Stomach smooth muscle (tissue), 2 donors: ENCODE measurements around the gene SPAG9.
A peak's percentile ranks its signal among the peaks of the same experiment; 100 is the strongest.

ENCODE experiments used
- H3K27ac ChIP-seq: one replicate; pipeline ENCODE4 v1.7.0; 2013; ENCODE audit warnings: mild to moderate bottlenecking, low read length, inconsistent platforms
- H3K27me3 ChIP-seq, 2 donors: one replicate each; pipeline ENCODE4 v1.7.0; 2013; ENCODE audit warnings: low read length in 2 of 2; ENCODE audit not compliant: insufficient read depth in 2 of 2, control insufficient read depth in 1 of 2
- H3K36me3 ChIP-seq, 2 donors: one replicate each; pipeline ENCODE4 v1.7.0; 2013; ENCODE audit warnings: low read length in 2 of 2; ENCODE audit not compliant: control insufficient read depth in 2 of 2, insufficient read depth in 2 of 2
- H3K4me1 ChIP-seq: one replicate; pipeline ENCODE4 v1.7.0; 2013; ENCODE audit warnings: low read length; ENCODE audit not compliant: control insufficient read depth, insufficient read depth
- H3K4me3 ChIP-seq, 2 donors: one replicate each; pipeline ENCODE4 v1.7.0; 2013; ENCODE audit warnings: low read length in 2 of 2
- H3K9ac ChIP-seq, 2 donors: one replicate each; pipeline ENCODE4 v1.7.0; 2013; ENCODE audit warnings: low read length in 2 of 2, mild to moderate bottlenecking in 1 of 2
- H3K9me3 ChIP-seq, 2 donors: one replicate each; pipeline ENCODE4 v1.7.0; 2013; ENCODE audit warnings: low read length in 2 of 2; ENCODE audit not compliant: control insufficient read depth in 2 of 2
- donor health status: healthy.
- donor health status: Pancreatic carcinoma.

The SPAG9 gene

GRCh38 chr17:50952013-50952412 is 168.7 kb downstream of the SPAG9 start:
- Histone ChIP-seq H3K9me3 (no peaks in the 10 kb centered on the region), H3K9ac (no peak overlapping the region), H3K27me3 (no peaks in the 10 kb centered on the region), H3K27ac (no peak overlapping the region), H3K4me3 (no peak overlapping the region), H3K4me1 (peaks cover 65% of the 10 kb centered on the region), H3K36me3 (no peaks in the 10 kb centered on the region)

- Histone ChIP-seq H3K27me3 (no peaks in the 10 kb centered on the region), H3K9me3 (no peaks in the 10 kb centered on the region), H3K27ac (peak overlapping the region; percentile 90), H3K4me3 (peak overlapping the region; percentile 29 to 55), H3K36me3 (no peaks in the 10 kb centered on the region), H3K4me1 (peaks cover 50% of the 10 kb centered on the region), H3K9ac (peak overlapping the region; percentile 11 to 80)
These were observed 170.4 kb downstream of the SPAG9 start for GRCh38 chr17:50949989-50950877.

GRCh38 chr17:50949128-50949988 is 171.3 kb downstream of the SPAG9 start:
- peak overlapping the region; percentile 11 to 80 for H3K9ac ChIP-seq
- H3K36me3 ChIP-seq, result no peaks in the 10 kb centered on the region
- peak overlapping the region in 1 of 2 donors; percentile 55 for H3K4me3 ChIP-seq
- H3K4me1 ChIP-seq, result peaks cover 50% of the 10 kb centered on the region
- peak overlapping the region; percentile 90 for H3K27ac ChIP-seq
- no peaks in the 10 kb centered on the region for H3K27me3 ChIP-seq
- no peaks in the 10 kb centered on the region for H3K9me3 ChIP-seq

- Histone ChIP-seq H3K4me1 (peaks cover 51% of the 10 kb centered on the region), H3K36me3 (no peaks in the 10 kb centered on the region), H3K9me3 (no peaks in the 10 kb centered on the region), H3K27me3 (no peaks in the 10 kb centered on the region), H3K4me3 (no peak overlapping the region), H3K27ac (peak overlapping the region; percentile 90), H3K9ac (no peak overlapping the region)
These were observed 172.0 kb downstream of the SPAG9 start for GRCh38 chr17:50948711-50949110.

GRCh38 chr17:50947782-50948543 is 172.7 kb downstream of the SPAG9 start:
- peak overlapping the region; percentile 90 for H3K27ac ChIP-seq
- peaks cover 57% of the 10 kb centered on the region for H3K4me1 ChIP-seq
- no peaks in the 10 kb centered on the region for H3K36me3 ChIP-seq
- H3K9ac ChIP-seq, result no peak overlapping the region
- H3K27me3 ChIP-seq, result no peaks in the 10 kb centered on the region
- no peaks in the 10 kb centered on the region for H3K9me3 ChIP-seq
- peak overlapping the region in 1 of 2 donors; percentile 22 for H3K4me3 ChIP-seq

GRCh38 chr17:50946891-50947781 is 173.5 kb downstream of the SPAG9 start:
- H3K27ac ChIP-seq, result peak overlapping the region; percentile 90
- no peak overlapping the region for H3K9ac ChIP-seq
- H3K4me1 ChIP-seq, result peaks cover 58% of the 10 kb centered on the region
- no peaks in the 10 kb centered on the region for H3K27me3 ChIP-seq
- H3K4me3 ChIP-seq, result no peak overlapping the region
- H3K9me3 ChIP-seq, result no peaks in the 10 kb centered on the region
- H3K36me3 ChIP-seq, result no peaks in the 10 kb centered on the region

GRCh38 chr17:50946223-50946890 is 174.3 kb downstream of the SPAG9 start:
- H3K27ac ChIP-seq, result no peak overlapping the region
- H3K9ac ChIP-seq, result no peak overlapping the region
- peaks cover 57% of the 10 kb centered on the region for H3K4me1 ChIP-seq
- H3K36me3 ChIP-seq, result no peaks in the 10 kb centered on the region
- H3K4me3 ChIP-seq, result no peak overlapping the region
- H3K27me3 ChIP-seq, result no peaks in the 10 kb centered on the region
- no peaks in the 10 kb centered on the region for H3K9me3 ChIP-seq

- Histone ChIP-seq H3K27me3 (no peaks in the 10 kb centered on the region), H3K4me3 (no peak overlapping the region), H3K36me3 (no peaks in the 10 kb centered on the region), H3K4me1 (peaks cover 55% of the 10 kb centered on the region), H3K9me3 (no peaks in the 10 kb centered on the region), H3K27ac (no peak overlapping the region), H3K9ac (no peak overlapping the region)
These were observed 174.9 kb downstream of the SPAG9 start for GRCh38 chr17:50945779-50946222.

GRCh38 chr17:50944902-50945720 is 175.6 kb downstream of the SPAG9 start:
- Histone ChIP-seq H3K36me3 (no peaks in the 10 kb centered on the region), H3K9ac (peak overlapping the region in 1 of 2 donors; percentile 79), H3K9me3 (no peaks in the 10 kb centered on the region), H3K4me3 (peak overlapping the region; percentile 57 to 72), H3K27me3 (no peaks in the 10 kb centered on the region), H3K4me1 (peaks cover 48% of the 10 kb centered on the region), H3K27ac (peak overlapping the region; percentile 90)
